Smooth muscle cell (in vitro differentiated cells): ENCODE measurements around the gene MAP7D1. TPM values are rescaled to one million over a fixed set of nuclear protein-coding genes. Genes with fewer than 3 reads are reported as not detected.

Source experiments
- DNase-seq: peaks from one replicate; lab custom pipeline; 2025; ENCODE audit not compliant: unreplicated experiment; lab: John Stamatoyannopoulos, UW
- H2AFZ ChIP-seq: fragments of 200-600 bp; sonication (generic); 2 replicates; pipeline ENCODE4 v1.6.0; 2016; ENCODE audit warnings: antibody characterized with exemption, low read depth, mild to moderate bottlenecking
- H3F3A ChIP-seq: fragments of 200-600 bp; sonication (generic); 2 replicates; pipeline ENCODE4 v1.6.0; 2017; ENCODE audit warnings: antibody characterized with exemption, low read depth
- H3K27ac ChIP-seq: fragments of 200-600 bp; sonication (generic); 2 replicates; pipeline ENCODE4 v1.5.1; 2016; ENCODE audit warnings: low read depth, mild to moderate bottlenecking
- H3K27me3 ChIP-seq: fragments of 200-600 bp; sonication (generic); 2 replicates; pipeline ENCODE4 v1.6.1; 2016; ENCODE audit warnings: low read depth, mild to moderate bottlenecking
- H3K36me3 ChIP-seq: fragments of 200-600 bp; sonication (generic); 2 replicates; pipeline ENCODE4 v1.5.1; 2016; ENCODE audit warnings: low read depth
- H3K4me1 ChIP-seq: fragments of 200-600 bp; sonication (generic); 2 replicates; pipeline ENCODE4 v1.5.1; 2016; ENCODE audit warnings: low read depth
- H3K4me2 ChIP-seq: fragments of 200-600 bp; sonication (generic); 2 replicates; pipeline ENCODE4 v1.6.0; 2016; ENCODE audit warnings: mild to moderate bottlenecking
- H3K4me3 ChIP-seq: fragments of 200-600 bp; sonication (generic); 2 replicates; pipeline ENCODE4 v1.5.1; 2016; ENCODE audit warnings: mild to moderate bottlenecking
- H3K79me2 ChIP-seq: fragments of 200-600 bp; sonication (generic); 2 replicates; pipeline ENCODE4 v1.6.0; 2016; ENCODE audit warnings: low read depth, mild to moderate bottlenecking
- H3K9ac ChIP-seq: fragments of 200-600 bp; sonication (generic); 2 replicates; pipeline ENCODE4 v1.6.0; 2016; ENCODE audit warnings: low read depth
- H3K9me3 ChIP-seq: fragments of 200-600 bp; sonication (generic); replicated peaks from 2 replicates; pipeline ENCODE4 v1.5.1; 2016; ENCODE audit warnings: low read depth
- H4K20me1 ChIP-seq: fragments of 200-600 bp; sonication (generic); 2 replicates; pipeline ENCODE4 v1.6.0; 2016; ENCODE audit warnings: low read depth
- CTCF ChIP-seq: fragments of 200-600 bp; sonication (generic); IDR thresholded peaks from 2 replicates; pipeline ENCODE4 v1.5.1; 2017; ENCODE audit warnings: borderline replicate concordance, mild to moderate bottlenecking, antibody characterized with exemption; ENCODE audit not compliant: insufficient read depth, poor library complexity, severe bottlenecking
- WGBS: methylation state at CpG from one replicate; pipeline ENCODE4 v1.1.7; 2016; ENCODE audit warnings: low lambda C conversion rate; 5-methylcytosine and 5-hydroxymethylcytosine counted together
- polyA plus RNA-seq: library from polyadenylated mRNA; unstranded; fragments of >200 nt; fragmentation: Nextera tagmentation; extraction: Ambion mirVana; gene quantifications from 2 replicates; pipeline ENCODE4 v1.2.1, GENCODE V29; 2016
- total RNA-seq: library from RNA; depleted of rRNA; stranded (reverse); fragments of >200 nt; gene quantifications from 2 replicates; pipeline ENCODE4 v1.2.3, GENCODE V29; 2014

The MAP7D1 gene
- total and polyA plus RNA-seq, 2 experiments from 2014 or later = 109 to 169 TPM

- H3K27me3 ChIP-seq = no peaks in the 10 kb centered on the region
- no peaks in the 10 kb centered on the region for H4K20me1 ChIP-seq
- no peaks in the 10 kb centered on the region for H3K36me3 ChIP-seq
- H3K27ac ChIP-seq = peak overlapping the region; percentile 70
- no peak overlapping the region for H3K9ac ChIP-seq
- no peak for TF ChIP-seq CTCF
- no peaks in the 10 kb centered on the region for H3F3A ChIP-seq
- H3K4me1 ChIP-seq = peaks cover 8% of the 10 kb centered on the region
- H3K79me2 ChIP-seq = no peaks in the 10 kb centered on the region
- no peaks in the 10 kb centered on the region for H3K9me3 ChIP-seq
- no peak overlapping the region for H3K4me3 ChIP-seq
- WGBS = 85% methylated on average over 6 of the region's 6 CpGs
- DNase-seq = no peak
- H2AFZ ChIP-seq = no peak overlapping the region
- no peak overlapping the region for H3K4me2 ChIP-seq
These were observed 48.5 kb downstream of the MAP7D1 start for GRCh38 chr1:36204347-36204909.

GRCh38 chr1:36206323-36206858, 50.4 kb downstream of the MAP7D1 start:
- no peak for DNase-seq
- H3K4me1 ChIP-seq = peaks cover 8% of the 10 kb centered on the region
- no peaks in the 10 kb centered on the region for H3K36me3 ChIP-seq
- H3K9me3 ChIP-seq = no peaks in the 10 kb centered on the region
- H3F3A ChIP-seq = no peaks in the 10 kb centered on the region
- no peak overlapping the region for H3K9ac ChIP-seq
- H4K20me1 ChIP-seq = no peaks in the 10 kb centered on the region
- no peak overlapping the region for H3K27ac ChIP-seq
- no peaks in the 10 kb centered on the region for H3K79me2 ChIP-seq
- no peaks in the 10 kb centered on the region for H3K27me3 ChIP-seq
- 100% methylated on average over 3 of the region's 3 CpGs for WGBS
- H2AFZ ChIP-seq = no peak overlapping the region
- no peak for TF ChIP-seq CTCF
- no peak overlapping the region for H3K4me3 ChIP-seq
- no peak overlapping the region for H3K4me2 ChIP-seq

GRCh38 chr1:36207339-36207738, 51.4 kb downstream of the MAP7D1 start:
- no peaks in the 10 kb centered on the region for H3K36me3 ChIP-seq
- H3K9ac ChIP-seq = no peak overlapping the region
- H3K9me3 ChIP-seq = no peaks in the 10 kb centered on the region
- no peak overlapping the region for H2AFZ ChIP-seq
- H3F3A ChIP-seq = no peaks in the 10 kb centered on the region
- peaks cover 8% of the 10 kb centered on the region for H3K4me1 ChIP-seq
- H3K4me2 ChIP-seq = no peak overlapping the region
- TF ChIP-seq CTCF = no peak
- H3K79me2 ChIP-seq = no peaks in the 10 kb centered on the region
- 65% methylated on average over 6 of the region's 6 CpGs for WGBS
- H3K27ac ChIP-seq = no peak overlapping the region
- H3K27me3 ChIP-seq = no peaks in the 10 kb centered on the region
- no peaks in the 10 kb centered on the region for H4K20me1 ChIP-seq
- H3K4me3 ChIP-seq = no peak overlapping the region
- DNase-seq = no peak

GRCh38 chr1:36208978-36209703, 53.2 kb downstream of the MAP7D1 start:
- Histone ChIP-seq H2AFZ (no peak overlapping the region), H3K9me3 (no peaks in the 10 kb centered on the region), H3K36me3 (no peaks in the 10 kb centered on the region), H3K27me3 (no peaks in the 10 kb centered on the region), H3K79me2 (no peaks in the 10 kb centered on the region), H3K9ac (no peak overlapping the region), H4K20me1 (no peaks in the 10 kb centered on the region), H3K27ac (no peak overlapping the region), H3K4me2 (no peak overlapping the region), H3K4me1 (no peaks in the 10 kb centered on the region), H3F3A (no peaks in the 10 kb centered on the region), H3K4me3 (no peak overlapping the region)
- no peak for DNase-seq
- TF ChIP-seq CTCF = no peak
- 64% methylated on average over 6 of the region's 6 CpGs for WGBS
